NCI-H1436 (cell line): ENCODE data around the gene DNASE1L1.
A peak's percentile ranks its signal among the peaks of the same experiment; 100 is the strongest.

Experiments
- DNase-seq: peaks from one replicate; lab custom pipeline; 2025; lab: John Stamatoyannopoulos, UW

Gene DNASE1L1

GRCh38 chrX:154409222-154409871 lies at the start of gene DNASE1L1:
TSS of gene DNASE1L1 (minus strand) at chrX:154409254. CDS start at chrX:154405568, 3,686 bp downstream.
- DNase-seq: no peak

- peak; percentile 35 for DNase-seq
Observed at GRCh38 chrX:154458116-154458953, 49.3 kb upstream of the DNASE1L1 start, which contains the start of gene PLXNA3. TSS of gene PLXNA3 (plus strand) at chrX:154458281. CDS start at chrX:154460184, 1,903 bp downstream.

GRCh38 chrX:154457491-154458115 lies 48.5 kb upstream of the DNASE1L1 start:
- DNase-seq: peak; percentile 76

GRCh38 chrX:154452823-154453222 lies 43.8 kb upstream of the DNASE1L1 start:
- DNase-seq: no peak

- DNase-seq: no peak
Observed at GRCh38 chrX:154450312-154450711, 41.3 kb upstream of the DNASE1L1 start.

GRCh38 chrX:154449618-154450017 lies 40.6 kb upstream of the DNASE1L1 start:
- no peak for DNase-seq

GRCh38 chrX:154448484-154448883 lies 39.4 kb upstream of the DNASE1L1 start:
- DNase-seq: no peak

GRCh38 chrX:154446430-154446829 lies 37.4 kb upstream of the DNASE1L1 start:
- DNase-seq: no peak

- DNase-seq: no peak
Observed at GRCh38 chrX:154445776-154446175, 36.7 kb upstream of the DNASE1L1 start.

- DNase-seq: no peak
Observed at GRCh38 chrX:154444755-154445246, 35.7 kb upstream of the DNASE1L1 start.

- peak; percentile 74 for DNase-seq
Observed at GRCh38 chrX:154443992-154444754, 35.1 kb upstream of the DNASE1L1 start, which contains the start of gene FAM50A. TSS of gene FAM50A (plus strand) at chrX:154444141. CDS start at chrX:154444236, 95 bp downstream.

- no peak for DNase-seq
Observed at GRCh38 chrX:154443479-154443910, 34.4 kb upstream of the DNASE1L1 start.

- DNase-seq: no peak
Observed at GRCh38 chrX:154441984-154442707, 33.1 kb upstream of the DNASE1L1 start.

- no peak for DNase-seq
Observed at GRCh38 chrX:154441564-154441963, 32.5 kb upstream of the DNASE1L1 start.

- no peak for DNase-seq
Observed at GRCh38 chrX:154440623-154441357, 31.7 kb upstream of the DNASE1L1 start.

GRCh38 chrX:154439841-154440240 lies 30.8 kb upstream of the DNASE1L1 start:
- no peak for DNase-seq

GRCh38 chrX:154437971-154438893 lies 29.2 kb upstream of the DNASE1L1 start:
- DNase-seq: no peak

- DNase-seq: peak; percentile 38
Observed at GRCh38 chrX:154436983-154437752, 28.1 kb upstream of the DNASE1L1 start, which contains the start of gene GDI1. TSS of gene GDI1 (plus strand) at chrX:154437154. CDS start at chrX:154437255, 101 bp downstream.
